ENCODE results near the gene CMSS1.

Gene CMSS1

GRCh38 chr3:100018806-100019205, 201.1 kb downstream of the CMSS1 start:
- DNase-seq (ENCODE audit: low read depth) = no peak
- no peak for TF ChIP-seq CTCF (conservative IDR thresholded peaks at IDR 0.05; ENCODE audit: low read depth, low read length)

GRCh38 chr3:100019719-100020118, 202.1 kb downstream of the CMSS1 start:
- no peak for DNase-seq (ENCODE audit: low read depth)
- no peak for TF ChIP-seq CTCF (conservative IDR thresholded peaks at IDR 0.05; ENCODE audit: low read depth, low read length)

More at GRCh38 chr3:100018806-100019205, 201.1 kb downstream of the CMSS1 start:
- H3K4me3 ChIP-seq (ENCODE audit: low read length) = no peak overlapping the region

GRCh38 chr3:100020876-100021644, 203.4 kb downstream of the CMSS1 start:
- no peak for TF ChIP-seq CTCF (conservative IDR thresholded peaks at IDR 0.05; ENCODE audit: low read depth, low read length)
- DNase-seq (ENCODE audit: low read depth) = no peak
- no peak overlapping the region for H3K4me3 ChIP-seq (ENCODE audit: low read length)

More at GRCh38 chr3:100019719-100020118, 202.1 kb downstream of the CMSS1 start:
- H3K4me3 ChIP-seq (ENCODE audit: low read length) = no peak overlapping the region

GRCh38 chr3:100022506-100022905, 204.8 kb downstream of the CMSS1 start:
- TF ChIP-seq CTCF (conservative IDR thresholded peaks at IDR 0.05; ENCODE audit: low read depth, low read length) = no peak
- H3K4me3 ChIP-seq (ENCODE audit: low read length) = no peak overlapping the region
- no peak for DNase-seq (ENCODE audit: low read depth)

- no peak for DNase-seq (ENCODE audit: low read depth)
- H3K4me3 ChIP-seq (ENCODE audit: low read length) = no peak overlapping the region
- TF ChIP-seq CTCF (conservative IDR thresholded peaks at IDR 0.05; ENCODE audit: low read depth, low read length) = no peak
Measured at GRCh38 chr3:100023150-100023549, 205.5 kb downstream of the CMSS1 start.

- no peak for TF ChIP-seq CTCF (conservative IDR thresholded peaks at IDR 0.05; ENCODE audit: low read depth, low read length)
- no peak overlapping the region for H3K4me3 ChIP-seq (ENCODE audit: low read length)
- DNase-seq (ENCODE audit: low read depth) = no peak
Measured at GRCh38 chr3:100023595-100023994, 205.9 kb downstream of the CMSS1 start.
